ENCODE data around the gene UPP2.

The UPP2 gene

DNA sequence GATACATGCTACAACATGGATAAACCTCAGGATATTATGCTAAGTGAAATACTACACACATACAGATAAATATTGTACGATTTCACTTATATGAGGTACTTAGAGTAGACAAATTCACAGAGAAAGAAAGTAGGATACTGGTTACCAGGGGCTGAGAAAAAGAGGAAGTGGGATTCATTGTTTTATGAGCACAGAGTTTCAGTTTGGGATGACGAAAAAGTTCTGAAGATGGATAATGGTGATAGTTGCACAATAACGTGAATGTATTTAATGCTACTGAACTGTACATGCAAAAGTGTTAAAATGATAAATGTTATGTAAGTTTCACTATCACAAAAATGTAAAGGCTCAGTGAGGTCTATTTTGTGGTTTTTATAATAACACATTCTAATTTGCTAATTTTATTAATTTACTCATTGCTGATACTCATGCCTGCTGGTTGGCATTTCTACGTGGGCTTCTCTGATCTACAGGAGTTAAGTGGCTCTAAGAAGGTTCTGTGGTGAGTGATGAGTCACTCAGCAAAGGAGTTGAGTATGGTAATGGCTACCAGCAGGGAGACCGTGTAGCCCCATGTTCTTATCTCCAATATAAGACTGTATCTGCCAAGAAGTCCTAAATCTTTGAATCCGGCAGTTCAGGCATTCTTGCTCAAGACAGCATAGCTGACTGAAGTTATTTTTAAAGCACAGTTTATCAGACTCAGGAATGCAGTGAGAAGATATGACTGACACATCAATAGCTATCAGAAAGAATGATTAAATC lies 41.1 kb downstream of the UPP2 start:
- no peak for DNase-seq

DNA sequence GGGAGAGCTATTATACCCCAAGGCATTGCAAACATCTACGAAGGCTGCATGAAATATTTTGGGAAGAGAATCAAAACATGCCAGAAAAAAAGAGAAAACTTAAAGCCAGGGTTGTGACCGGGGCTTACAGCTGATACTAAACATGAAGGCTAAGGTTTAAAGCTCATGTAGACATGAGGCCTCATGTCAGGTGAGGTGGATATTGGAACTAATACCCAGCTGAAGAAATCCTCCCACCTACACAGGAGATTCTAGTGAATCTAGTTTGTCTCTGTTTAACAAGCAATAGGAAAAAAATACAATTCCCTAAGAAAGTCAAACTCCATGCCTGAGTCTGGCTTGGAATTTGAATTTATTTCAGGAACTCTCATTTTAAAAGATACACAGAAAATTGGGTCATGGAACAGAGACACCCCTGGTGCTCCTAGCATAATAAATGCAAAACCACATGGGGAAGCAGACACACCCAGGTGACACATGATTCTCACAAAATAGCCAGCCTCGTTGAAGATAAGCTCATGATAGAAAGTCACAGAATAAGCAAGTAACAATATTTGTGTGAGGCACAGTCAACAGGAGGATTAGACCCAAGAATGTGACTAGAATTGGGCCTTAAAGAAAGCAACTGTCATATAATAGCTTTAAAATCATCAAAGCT lies 42.2 kb downstream of the UPP2 start:
- DNase-seq: no peak

DNA sequence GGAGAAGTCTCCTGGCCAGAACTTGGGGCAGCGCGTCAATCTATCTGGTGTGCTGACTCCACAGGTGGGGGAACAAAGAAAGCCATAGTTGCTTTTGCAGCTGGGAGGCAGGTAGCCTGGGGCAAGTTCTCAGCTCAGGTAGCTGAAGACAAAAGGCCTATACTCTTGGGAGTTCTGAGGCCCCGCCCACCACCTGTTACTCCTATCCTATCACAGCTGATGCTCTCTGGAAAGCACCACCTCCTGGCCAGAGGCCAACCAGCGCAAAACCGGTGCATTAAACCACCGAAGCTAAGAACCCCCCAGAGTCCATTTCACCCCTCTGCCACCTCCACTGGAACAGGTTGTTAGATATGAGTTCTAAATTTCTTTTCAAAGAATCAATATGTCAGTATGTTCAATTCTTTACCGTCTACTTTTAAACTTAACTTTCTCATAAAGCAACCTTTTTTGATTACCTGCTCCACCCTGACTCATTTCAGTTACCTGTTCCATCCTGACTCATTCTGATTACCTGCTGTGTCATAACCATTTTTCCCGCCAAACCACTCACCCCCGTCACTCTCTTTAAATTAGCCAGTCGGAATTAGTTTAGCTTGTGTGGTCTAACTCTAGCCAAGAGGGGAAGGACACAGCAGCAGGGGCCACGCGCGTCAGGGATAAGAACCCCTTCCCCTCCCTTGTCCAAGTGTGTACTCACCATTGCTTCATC lies 43.4 kb downstream of the UPP2 start:
- no peak for DNase-seq

DNA sequence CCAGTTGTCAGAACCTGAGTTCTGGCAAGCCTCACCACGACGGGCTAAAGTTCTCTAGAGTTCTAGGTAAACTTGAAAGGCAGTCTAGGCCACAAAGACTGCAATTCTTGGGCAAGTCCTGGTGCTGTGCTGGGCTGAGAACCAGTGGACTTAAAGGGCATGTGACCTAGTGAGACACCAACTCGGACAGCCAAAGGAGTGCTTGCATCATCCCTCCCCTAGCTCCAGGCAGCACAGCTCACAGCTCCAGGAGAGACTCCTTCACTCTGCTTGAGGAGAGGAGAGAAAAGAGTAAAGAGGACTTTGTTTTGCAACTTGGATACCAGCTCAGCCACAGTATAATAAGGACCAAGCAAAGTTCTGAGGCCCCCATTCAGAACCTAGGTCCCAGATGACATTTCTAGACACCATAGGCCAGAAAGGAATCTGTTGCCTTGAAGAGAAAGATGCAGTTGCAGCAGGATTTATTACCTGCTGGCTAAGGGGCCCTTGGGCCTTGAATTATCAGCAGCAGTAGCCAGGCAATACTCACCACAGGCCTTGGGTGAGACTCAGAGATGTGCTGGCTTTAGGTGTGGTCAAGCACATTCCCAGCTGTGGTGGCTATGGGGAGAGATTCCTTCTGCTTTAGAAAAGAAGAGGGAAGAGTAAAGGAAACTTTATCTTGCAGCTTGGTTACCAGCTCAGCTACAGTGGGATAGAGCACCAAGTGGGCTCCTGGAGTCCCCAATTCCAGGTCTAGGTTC lies 51.8 kb downstream of the UPP2 start:
- DNase-seq: no peak

DNA sequence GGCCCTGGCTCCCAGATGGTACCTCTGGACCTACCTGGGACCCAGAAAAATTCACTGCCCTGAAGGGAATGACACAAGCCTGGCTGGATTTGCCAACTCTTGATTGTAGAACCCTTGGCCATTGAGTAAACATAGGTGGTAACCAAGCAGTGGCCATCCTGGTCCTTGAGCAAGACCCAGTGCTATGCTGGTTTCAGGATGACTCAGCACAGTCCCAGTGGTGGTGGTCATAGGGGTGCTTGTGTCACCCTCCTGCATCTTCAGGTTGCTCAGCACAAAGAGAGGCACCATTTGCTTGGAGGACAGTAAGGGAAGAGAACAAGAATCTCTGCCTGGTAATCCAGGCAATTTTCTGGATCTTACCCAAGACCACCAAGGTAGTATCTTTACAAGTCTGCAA lies 52.9 kb downstream of the UPP2 start:
- DNase-seq: no peak

DNA sequence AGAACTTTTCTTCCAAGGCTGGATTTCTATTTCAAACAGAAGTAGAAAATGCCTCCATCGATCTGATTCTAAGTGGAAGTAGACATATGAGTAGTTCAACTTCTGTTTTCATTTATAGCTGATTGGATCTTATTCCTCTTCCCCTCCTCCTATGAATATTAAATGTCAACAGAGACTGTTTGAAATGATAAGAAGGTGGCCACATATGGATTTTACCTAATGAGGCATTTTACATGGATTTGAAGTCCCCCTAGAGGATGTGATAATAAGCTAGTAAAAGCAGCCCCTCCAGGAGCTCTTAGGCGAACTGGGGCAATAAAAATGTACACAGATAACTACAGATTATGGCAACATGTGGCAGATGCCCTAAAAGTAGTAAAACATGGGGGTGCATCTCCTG lies 71.0 kb downstream of the UPP2 start:
- no peak for DNase-seq

DNA sequence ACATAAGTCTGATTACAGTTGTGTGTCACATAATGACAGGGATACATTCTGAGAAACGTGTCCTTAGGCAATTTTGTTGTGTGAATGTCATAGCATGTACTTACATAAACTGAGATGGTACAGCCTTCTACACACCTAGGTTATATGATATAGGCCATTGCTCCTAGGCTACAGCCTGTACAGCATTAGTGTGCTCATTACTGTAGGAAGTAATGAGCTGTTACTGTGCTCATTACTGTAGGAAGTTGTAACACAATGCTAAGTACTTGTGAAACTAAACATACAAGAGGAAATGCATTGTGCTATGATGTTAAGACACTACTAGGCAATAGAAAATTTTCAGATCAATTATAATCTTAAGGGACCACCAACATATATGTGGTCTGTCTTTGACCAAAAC lies 72.8 kb downstream of the UPP2 start:
- DNase-seq: no peak

DNA sequence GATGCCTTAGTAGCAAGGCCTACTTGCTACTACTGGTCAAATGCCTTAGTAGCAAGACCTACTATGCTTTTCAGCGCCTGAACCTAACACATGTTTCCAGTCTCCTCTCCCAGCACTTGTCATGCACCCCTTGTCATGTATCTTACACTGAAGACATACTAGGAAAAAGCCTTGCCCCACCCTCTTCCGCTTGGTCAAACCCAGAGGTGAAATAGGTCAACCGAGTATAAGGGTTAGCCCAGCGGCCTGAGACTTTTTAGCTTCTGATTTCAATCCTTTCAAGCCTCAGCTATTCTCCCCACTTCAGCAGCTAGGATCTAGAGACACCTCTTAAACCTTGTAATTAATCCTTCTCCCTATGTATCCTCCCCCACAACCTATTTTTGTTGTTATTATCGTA lies 73.3 kb downstream of the UPP2 start:
- no peak for DNase-seq

DNA sequence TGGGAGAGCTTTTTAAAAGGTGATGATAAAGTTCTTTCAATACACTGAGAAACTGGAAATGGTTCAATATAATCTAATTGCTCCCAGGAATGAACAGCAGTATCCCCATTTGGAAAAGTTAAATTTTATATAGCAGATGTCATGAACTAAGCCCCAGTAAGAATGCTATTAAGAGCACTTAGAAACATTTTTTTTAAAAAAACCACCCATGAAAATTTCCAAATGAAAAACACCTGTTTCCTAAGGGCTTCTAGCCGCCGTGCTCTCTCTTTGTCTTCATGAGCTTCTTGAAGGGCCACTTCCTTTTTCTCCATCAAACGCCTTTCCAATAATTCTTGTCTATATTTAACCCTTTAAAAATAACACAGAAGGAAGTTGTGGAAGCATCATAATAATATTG lies 77.0 kb downstream of the UPP2 start:
- no peak for DNase-seq

DNA sequence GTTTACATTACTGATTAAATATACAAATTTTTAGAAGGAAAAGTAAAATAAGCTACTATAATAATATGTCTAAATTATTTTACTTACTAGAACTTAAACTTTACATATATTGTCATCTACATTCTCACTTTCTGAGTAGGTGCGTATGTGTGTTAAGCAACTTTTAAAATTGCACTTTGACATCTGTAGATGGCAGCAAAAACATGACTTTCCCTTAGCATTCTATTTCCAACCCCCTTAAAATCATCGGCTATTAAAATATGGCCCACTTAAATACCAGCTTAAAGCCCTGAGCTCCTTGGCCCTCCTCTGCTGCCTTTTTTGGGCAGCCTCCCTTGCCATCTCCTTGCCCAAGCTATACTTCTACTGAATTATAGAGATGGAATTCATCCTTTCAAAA lies 78.0 kb downstream of the UPP2 start:
- DNase-seq: no peak

DNA sequence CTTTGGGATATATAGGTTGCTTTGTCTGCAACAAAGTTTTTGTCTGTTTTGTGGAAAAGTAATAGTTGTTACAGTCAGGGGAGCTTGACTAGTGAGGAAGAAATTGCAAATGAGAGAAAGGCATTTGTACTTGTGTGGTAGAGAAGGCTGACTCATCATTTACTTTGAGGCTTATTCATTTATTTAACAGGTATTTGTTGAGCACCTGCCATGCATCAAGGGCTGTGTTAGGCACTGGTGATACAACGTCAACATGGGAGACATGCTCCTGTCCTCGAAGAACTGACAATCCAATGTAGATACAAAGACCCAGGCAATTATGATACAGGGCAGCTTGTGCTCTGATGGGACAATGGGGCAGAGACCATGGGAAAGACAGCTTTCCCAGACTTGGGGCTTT lies 79.5 kb downstream of the UPP2 start:
- DNase-seq: no peak

DNA sequence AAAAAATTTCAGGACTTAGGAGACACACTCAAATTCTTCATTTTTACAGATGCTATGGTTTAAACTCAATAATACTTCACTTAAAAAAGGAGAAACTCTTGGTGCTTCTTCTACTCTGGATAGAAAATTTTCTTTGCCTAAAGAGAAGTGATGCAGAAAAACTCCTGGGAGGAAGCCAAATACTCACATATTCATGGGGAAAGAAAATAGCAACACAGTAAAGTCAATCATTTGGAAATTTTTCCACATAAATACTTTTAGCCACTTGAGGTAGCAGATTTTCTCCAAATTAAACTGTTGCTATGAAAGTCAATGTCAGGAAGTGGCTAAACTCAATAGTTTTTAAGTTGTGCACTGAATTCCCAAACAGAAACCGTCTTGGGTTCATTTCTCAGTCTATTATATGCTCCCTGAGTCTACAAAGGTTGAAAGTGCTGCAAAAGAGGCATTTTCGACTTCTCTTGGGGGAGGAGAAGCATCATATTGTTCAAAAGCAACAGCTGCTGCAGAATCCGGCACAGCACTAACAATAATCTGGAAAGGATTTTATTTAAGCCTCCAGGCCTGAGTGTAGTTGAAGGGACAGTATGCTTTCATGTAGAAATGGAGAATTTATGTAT lies 81.1 kb downstream of the UPP2 start:
- no peak for DNase-seq

DNA sequence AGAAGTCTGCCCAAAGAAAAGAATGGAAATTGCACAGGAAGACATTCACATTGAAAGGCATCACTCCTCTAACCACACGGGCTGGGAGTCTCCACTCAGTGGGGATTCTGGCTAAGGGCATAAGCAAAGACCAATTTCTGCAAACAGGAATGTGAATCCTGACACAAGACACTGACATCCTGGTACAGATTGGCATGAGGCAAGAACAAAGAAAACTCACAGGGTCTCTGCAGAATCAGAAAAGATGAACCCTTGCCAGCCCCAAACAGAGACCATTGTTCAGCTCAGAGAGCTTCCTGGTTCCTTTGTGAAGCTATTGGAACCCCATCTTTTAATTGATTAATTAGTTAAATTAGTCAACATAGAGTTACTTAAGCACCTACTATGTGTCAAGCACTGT lies 82.3 kb downstream of the UPP2 start:
- DNase-seq: no peak

DNA sequence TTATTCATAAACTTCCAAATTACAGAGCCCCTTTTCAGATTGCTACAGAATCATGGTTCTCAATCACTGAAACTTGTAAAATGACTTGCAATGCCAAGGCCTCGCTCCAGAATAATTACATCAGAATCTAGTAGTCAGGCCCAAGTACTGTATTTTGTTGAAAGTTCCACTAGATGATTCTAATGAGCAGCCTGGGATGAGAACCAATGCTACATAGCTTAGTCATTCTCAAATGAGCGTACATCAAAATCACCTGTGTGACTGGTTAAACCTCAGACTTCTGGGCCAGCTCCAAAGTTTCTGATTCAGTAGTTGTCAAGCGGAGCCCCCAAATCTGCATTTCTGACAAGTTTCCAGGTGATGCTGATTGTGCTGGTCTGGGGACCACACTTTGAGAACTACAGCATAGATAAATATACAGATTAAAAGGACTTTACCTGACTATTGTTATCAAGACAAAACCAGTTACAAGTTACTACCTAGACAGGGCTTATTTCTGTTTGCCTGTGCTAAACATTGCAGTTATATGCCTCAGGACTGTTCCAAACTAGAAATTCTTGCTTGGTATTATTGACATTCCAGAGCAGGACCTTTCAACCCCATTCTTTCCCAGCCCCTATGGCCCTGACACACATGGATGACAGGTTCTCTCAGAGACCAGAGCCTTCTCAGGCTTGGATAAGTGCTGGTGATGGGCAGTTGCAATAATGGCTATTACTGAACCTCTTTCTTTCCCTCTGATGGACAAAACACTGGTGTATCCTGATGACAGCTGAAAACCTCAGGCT lies 83.1 kb downstream of the UPP2 start:
- no peak for DNase-seq
